ENCODE data around the gene ATP9A. TPM values are rescaled to one million over a fixed set of nuclear protein-coding genes. Genes with fewer than 3 reads are reported as not detected.

Gene ATP9A
- total RNA-seq, 1 experiment from 2014 or later = 12.1 TPM

DNA sequence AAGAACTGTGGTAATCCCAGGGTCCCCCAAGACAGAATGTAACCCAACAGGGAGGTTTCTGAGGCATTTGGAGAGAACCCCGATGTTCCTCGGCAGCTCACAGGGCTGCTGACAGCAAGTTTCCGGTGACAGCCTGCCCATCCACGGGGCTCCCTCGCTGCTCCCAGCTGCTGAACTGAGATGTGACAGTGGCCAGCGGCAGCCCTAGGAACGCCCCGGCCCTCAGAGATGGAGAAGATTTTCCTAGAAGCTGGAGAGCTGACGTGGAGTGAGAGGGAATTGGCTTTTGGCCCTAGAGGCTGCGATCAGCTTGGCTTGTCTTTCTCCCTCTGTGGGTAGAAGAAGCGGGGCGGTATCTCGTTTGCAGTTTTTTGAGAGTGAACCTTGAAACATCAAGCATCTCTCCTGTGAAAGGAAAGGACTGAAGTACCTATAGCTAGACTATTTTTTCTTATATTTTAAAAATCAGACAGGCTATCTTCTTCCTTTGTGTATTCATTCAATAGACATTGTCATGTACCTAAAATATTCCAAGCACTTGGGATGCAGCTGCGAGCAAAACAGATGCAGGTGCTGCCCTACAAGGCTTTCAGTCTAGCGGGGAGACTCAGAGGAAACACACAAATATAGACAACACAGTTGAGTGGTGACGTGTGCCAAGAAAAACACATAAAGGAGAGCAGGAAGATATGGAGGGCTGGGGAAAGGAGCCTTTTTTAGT, 197.3 kb downstream of the ATP9A start:
- Histone ChIP-seq H3K56ac (ENCODE audit: insufficient read length, low read depth, low read length) (no peak overlapping the region), H2BK20ac (ENCODE audit: low read depth, low read length, poor library complexity, severe bottlenecking) (no peak overlapping the region), H3K23ac (ENCODE audit: insufficient read length, low read depth, low read length) (no peak overlapping the region), H2AK5ac (ENCODE audit: insufficient read length, low read length) (no peak overlapping the region), H3T11ph (ENCODE audit: low read length) (no peak overlapping the region), H3K23me2 (ENCODE audit: insufficient read length, low read depth, low read length, poor library complexity, severe bottlenecking) (no peaks in the 10 kb centered on the region), H3K14ac (ENCODE audit: insufficient read depth, low read length) (no peak overlapping the region), H4K91ac (ENCODE audit: insufficient read length, low read depth, low read length) (no peak overlapping the region), H2BK15ac (ENCODE audit: low read depth, low read length) (no peak overlapping the region), H2BK120ac (ENCODE audit: low read depth, low read length, poor library complexity, severe bottlenecking) (no peak overlapping the region), H3K4me1 (ENCODE audit: insufficient read depth, low read length) (no peaks in the 10 kb centered on the region), H3K27ac (ENCODE audit: insufficient read length, low read depth, low read length) (no peak overlapping the region), H3K4ac (ENCODE audit: low read depth, low read length) (no peak overlapping the region), H2BK12ac (ENCODE audit: insufficient read length, low read depth, low read length) (no peak overlapping the region), H2AFZ (ENCODE audit: low read length) (no peak overlapping the region), H2BK5ac (ENCODE audit: insufficient read length, low read length) (no peak overlapping the region), H3K9ac (ENCODE audit: extremely low read depth, insufficient read length, low read length) (no peak overlapping the region), H3K79me1 (ENCODE audit: insufficient read depth, low read depth, low read length, poor library complexity, severe bottlenecking) (no peaks in the 10 kb centered on the region), H3K4me2 (ENCODE audit: insufficient read depth, insufficient read length, low read length) (no peak overlapping the region), H3K27me3 (ENCODE audit: insufficient read depth, low read length) (no peaks in the 10 kb centered on the region), H3K18ac (ENCODE audit: insufficient read length, low read depth, low read length) (no peak overlapping the region), H3K9me3 (ENCODE audit: control insufficient read depth, low read depth, low read length) (no peaks in the 10 kb centered on the region), H4K5ac (ENCODE audit: insufficient read length, low read depth, low read length) (no peak overlapping the region), H4K20me1 (ENCODE audit: control insufficient read depth, insufficient read depth, insufficient read length) (no peaks in the 10 kb centered on the region), H3K79me2 (ENCODE audit: insufficient read depth, low read length) (no peaks in the 10 kb centered on the region), H4K8ac (replicated peaks; ENCODE audit: insufficient read length, low read depth, low read length) (no peak overlapping the region)
- Mint-ChIP-seq H3K27me3 (ENCODE audit: low read depth) (peaks cover 36% of the 10 kb centered on the region), H3K9me3 (peaks cover 2 to 3% of the 10 kb centered on the region in 2 experiments; a peak in 2 of 5 replicates), H3K4me1 (no peaks in the 10 kb centered on the region), H3K36me3 (ENCODE audit: insufficient read depth in 1 of 3, low read depth in 3 of 3) (no peaks in the 10 kb centered on the region), H3K4me3 (no peak overlapping the region), H3K27ac (no peak overlapping the region)
- no peak for DNase-seq
- WGBS (ENCODE audit: extremely low coverage, insufficient read length, low lambda C conversion rate) = no CpG with 5 or more reads among the region's 16 CpGs
- TF ChIP-seq, protein P1, sequence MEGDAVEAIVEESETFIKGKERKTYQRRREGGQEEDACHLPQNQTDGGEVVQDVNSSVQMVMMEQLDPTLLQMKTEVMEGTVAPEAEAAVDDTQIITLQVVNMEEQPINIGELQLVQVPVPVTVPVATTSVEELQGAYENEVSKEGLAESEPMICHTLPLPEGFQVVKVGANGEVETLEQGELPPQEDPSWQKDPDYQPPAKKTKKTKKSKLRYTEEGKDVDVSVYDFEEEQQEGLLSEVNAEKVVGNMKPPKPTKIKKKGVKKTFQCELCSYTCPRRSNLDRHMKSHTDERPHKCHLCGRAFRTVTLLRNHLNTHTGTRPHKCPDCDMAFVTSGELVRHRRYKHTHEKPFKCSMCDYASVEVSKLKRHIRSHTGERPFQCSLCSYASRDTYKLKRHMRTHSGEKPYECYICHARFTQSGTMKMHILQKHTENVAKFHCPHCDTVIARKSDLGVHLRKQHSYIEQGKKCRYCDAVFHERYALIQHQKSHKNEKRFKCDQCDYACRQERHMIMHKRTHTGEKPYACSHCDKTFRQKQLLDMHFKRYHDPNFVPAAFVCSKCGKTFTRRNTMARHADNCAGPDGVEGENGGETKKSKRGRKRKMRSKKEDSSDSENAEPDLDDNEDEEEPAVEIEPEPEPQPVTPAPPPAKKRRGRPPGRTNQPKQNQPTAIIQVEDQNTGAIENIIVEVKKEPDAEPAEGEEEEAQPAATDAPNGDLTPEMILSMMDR (conservative IDR thresholded peaks at IDR 0.05) = no peak

All from H9 (cell line).